ENCODE results near the gene UBE2C.

Gene UBE2C

DNA sequence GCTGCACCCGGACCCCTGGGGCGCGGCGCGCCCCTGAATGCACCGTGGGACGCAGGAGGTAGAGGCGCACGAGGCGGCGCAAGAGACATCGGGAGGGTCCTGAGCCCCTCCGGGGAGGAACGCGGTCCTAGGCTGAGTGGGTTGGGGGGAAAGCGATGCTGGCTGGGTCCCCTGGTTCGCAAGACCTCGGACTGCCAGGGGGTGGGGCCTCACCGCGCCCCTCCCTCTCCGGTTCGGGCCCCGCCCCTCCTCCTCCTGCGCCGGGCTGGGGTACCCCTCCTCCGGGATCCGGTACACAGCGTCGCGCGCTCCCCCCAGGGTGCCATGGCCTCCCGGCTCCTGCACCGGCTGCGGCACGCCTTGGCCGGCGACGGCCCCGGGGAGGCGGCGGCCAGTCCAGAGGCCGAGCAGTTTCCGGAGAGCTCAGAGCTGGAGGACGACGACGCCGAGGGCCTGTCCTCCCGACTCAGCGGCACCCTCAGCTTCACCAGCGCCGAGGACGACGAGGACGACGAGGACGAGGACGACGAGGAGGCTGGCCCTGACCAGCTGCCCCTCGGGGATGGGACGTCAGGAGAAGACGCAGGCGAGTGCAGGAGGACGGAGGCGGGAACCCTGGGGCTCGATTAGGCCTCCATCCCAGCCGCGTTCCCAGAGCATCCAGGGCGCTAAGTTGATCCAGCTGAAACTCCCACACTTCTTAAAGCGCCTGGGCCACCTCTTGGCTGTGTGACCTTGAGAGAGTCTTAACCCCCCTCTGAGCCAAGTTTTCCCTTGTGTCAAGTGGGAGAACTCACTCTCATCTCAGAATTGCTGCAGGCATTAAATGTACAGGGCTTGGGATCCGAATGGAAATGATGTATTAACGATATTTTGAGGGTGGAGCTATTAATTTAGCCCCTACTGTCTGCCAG, 21.7 kb downstream of the UBE2C start:
- DNase-seq (ENCODE audit: low read depth), result no peak

- no peak for DNase-seq (ENCODE audit: low read depth)
These were observed 22.3 kb downstream of the UBE2C start for GRCh38 chr20:45834797-45835161.

DNA sequence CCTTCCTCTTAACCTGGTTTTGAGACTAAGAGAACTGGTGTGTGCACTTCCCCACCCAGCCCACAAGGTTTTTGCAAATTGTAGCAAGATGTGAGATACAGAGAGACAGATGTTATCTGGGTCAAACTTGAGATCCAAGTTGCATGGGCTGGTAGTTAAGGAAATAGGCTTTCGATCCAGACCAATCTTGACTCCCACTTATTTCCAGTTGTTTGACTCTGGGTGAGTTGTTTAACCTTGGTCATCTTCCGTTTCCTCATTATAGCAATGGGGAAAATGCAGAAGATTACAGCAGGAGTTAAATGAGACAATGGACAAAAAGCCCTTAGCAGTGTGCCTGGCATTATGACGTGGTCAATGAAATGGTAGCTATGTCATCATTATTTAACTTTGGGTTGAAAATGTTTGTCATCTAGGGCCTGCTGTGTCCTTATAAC, 22.9 kb downstream of the UBE2C start:
- no peak for DNase-seq (ENCODE audit: low read depth)

- no peak for DNase-seq (ENCODE audit: low read depth)
These were observed 23.4 kb downstream of the UBE2C start for GRCh38 chr20:45835825-45836224.

DNA sequence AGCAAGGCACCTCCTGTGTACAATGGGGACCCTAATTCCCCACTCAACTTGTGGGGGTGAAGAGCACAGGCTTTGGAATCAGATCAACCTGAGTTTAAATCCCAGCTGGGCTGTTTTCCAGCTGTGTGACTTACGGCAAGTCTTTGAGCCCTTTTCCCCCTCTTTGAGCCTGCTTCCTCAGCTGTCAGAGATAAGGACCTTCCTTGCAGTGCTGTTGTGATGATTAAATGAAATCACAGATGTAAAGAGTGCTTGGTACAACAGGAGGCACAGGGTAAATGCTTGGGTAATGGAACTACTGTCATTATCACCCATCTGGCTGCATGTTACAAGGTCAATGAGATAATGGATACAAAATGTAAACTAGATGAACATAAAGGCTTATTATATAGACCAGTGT, 24.4 kb downstream of the UBE2C start:
- no peak for DNase-seq (ENCODE audit: low read depth)

- DNase-seq (ENCODE audit: low read depth), result no peak
These were observed 28.3 kb downstream of the UBE2C start for GRCh38 chr20:45840700-45841198.

DNA sequence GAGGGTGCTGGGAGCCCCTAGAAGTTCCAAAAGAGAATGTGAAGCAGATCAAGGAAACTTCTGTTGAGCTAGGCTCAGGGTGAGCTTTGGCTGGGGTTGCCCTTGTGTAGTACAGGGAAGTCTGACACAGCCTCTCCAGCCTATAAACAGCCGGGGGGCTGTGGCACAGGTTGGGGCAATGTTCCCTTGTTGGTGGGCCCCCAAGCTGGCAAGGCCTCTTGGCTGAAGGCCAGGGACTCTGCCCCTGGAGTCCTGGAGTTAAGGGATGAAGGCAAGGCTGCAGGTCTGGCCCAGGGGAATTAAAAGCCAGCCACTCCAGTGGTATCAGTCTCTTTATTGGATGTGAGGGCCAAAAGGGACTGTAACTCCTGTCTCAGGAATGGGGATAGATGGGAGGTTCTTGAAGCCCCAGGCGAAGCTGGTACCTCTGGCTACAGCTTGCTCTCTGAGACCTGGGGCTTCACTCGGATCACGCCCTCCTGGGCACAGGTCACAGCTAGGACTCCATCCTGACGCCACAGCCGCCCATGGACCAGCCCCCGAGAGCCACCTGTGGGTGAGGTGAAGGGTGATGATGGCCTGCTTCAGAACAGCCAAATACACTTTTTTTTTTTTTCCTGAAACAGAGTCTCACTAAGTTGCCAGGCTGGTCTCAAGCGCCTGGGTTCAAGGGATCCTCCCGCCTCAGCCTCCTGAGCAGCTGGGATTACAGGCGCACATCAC, 29.1 kb downstream of the UBE2C start:
- no peak for DNase-seq (ENCODE audit: low read depth)

DNA sequence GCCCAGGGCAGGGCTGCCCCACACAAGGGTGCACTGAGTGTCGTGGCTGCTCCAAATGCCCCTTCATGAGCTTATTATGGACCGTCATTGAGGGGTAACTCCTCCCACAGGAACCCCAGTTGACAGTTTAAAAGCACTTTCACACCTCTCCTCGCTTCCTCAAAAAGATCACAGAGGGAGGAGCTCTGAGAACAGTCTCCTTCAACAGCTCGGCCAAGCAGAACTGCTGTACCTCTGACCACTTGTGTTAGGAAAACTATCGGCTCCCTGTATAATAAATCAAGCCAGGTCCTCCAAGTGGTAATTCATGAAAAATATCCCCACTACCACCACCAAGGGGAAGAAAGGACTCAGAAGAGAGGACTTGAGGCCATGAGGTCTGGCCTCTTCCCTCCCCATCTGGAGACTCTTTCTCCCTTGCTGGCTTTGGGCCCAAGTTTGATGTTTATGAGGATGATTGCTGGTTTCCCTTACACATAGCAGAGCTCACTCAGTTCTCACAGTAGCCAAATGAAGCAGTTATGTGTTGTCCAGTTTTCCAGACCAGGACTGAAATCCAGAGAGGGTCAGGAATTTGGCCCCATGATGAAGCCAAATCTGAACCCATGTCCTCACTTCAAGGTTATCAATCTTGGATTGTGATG, 29.8 kb downstream of the UBE2C start:
- no peak for DNase-seq (ENCODE audit: low read depth)

DNA sequence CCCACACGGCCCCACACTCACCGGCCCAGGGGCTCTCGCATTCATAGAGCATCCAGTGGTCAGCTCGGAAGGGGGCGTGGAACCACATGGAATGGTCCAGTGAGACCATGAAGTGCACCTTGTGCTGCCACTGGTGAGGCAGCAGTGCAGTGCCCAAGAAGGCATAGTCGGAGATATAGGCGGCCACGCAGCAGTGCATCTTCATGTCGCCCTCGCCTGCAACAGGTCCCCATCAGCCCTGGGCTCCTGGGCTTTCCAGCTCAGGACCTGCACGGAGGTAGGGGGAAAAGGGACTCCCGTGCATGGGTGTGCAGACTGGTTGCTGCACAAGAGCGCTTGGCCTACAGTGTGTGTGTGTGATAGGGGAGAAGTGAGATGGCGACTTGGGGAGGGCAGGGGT, 31.1 kb downstream of the UBE2C start:
- DNase-seq (ENCODE audit: low read depth), result no peak

GRCh38 chr20:45845452-45845851, 33.0 kb downstream of the UBE2C start:
- DNase-seq (ENCODE audit: low read depth), result no peak

DNA sequence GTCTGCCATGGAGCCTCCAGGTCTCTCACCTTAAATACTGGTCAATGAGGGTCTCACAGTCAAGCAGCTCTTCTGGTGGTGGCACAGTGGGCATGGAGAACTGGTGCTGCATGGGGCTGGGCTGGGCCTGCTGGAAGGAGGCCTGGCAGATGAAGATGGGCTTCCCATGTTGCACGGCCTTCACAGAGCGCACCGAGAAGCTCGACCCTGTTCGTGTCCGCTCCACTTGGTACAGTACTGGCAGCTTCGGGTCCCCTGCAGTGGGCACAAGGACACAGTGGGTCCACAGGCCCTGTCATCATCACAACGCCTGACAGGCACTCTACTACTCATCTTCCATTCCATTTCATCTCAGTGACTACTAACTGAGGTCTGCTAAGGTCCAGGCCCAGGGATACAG, 36.0 kb downstream of the UBE2C start:
- DNase-seq (ENCODE audit: low read depth), result no peak

- DNase-seq (ENCODE audit: low read depth), result no peak
These were observed 36.6 kb downstream of the UBE2C start for GRCh38 chr20:45848969-45849582.

DNA sequence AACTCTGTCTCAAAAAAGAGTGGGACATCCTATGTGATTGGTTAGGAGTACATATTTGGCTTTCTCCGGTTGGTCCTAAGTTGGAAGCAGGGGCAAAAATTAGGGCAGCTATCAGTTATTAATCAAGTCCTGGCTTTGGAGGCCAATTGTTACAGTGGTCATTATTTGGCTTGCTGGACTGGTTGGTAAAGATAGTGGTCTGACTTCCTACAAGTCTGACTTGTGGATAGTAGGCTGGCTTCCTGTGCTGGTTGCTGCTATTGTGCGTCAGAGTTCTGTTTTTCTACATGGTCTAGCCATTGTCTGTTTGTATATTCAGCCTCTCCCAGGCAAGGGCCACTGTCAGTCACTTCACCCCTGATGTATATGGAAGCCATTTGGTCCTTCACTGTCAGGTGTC, 37.8 kb downstream of the UBE2C start:
- DNase-seq (ENCODE audit: low read depth), result no peak

DNA sequence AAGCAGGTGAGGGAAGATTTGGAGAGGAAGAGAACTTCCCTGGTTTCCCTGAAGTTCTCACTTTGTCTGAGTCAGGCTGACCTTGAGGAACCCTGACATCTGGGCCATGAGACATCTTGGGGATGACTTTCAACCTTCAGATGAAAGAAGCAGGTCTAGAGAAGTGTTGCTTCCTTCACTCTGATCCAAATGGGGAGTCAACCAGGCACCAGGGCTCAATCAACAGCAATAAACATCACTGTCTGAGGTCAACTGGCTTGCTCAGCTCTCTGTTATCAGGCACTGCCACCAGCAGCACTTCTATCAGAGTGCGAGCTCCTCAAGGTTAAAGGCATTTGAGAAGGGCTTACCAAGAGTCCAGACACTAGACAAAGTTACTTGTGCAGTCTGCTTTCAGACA, 38.5 kb downstream of the UBE2C start:
- DNase-seq (ENCODE audit: low read depth), result no peak

- no peak for DNase-seq (ENCODE audit: low read depth)
These were observed 39.1 kb downstream of the UBE2C start for GRCh38 chr20:45851501-45851900.

- DNase-seq (ENCODE audit: low read depth), result no peak
These were observed 39.9 kb downstream of the UBE2C start for GRCh38 chr20:45852326-45852725.

- no peak for DNase-seq (ENCODE audit: low read depth)
These were observed 41.0 kb downstream of the UBE2C start for GRCh38 chr20:45853484-45853883.

GRCh38 chr20:45857114-45857881, 44.9 kb downstream of the UBE2C start, which contains the start of the genes ACOT8 and ZSWIM3:
Gene ACOT8 (minus strand): TSS chr20:45857392. CDS start chr20:45857315, 77 bp downstream.
Gene ZSWIM3 (plus strand): TSS chr20:45857614. CDS start chr20:45857826, 212 bp downstream.
- peak; percentile 81 for DNase-seq (ENCODE audit: low read depth)

DNA sequence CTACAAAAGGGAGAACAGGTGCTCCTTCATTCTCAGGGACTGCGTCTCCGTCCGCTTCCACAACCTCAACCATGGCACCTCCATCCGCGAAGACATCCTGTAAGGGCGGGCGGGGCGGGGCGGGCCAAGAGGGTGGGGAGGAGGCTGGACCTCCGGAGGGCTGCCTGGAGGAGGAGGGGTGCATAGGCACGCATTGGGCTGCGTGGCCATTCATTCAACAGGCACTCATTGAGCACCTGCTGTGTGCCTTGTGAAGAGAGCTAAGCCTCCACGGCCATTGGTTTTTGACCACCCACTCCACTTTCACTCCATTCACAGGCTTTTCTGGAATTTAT, 45.4 kb downstream of the UBE2C start:
- no peak for DNase-seq (ENCODE audit: low read depth)

GRCh38 chr20:45859916-45860315, 47.5 kb downstream of the UBE2C start:
- no peak for DNase-seq (ENCODE audit: low read depth)

- no peak for DNase-seq (ENCODE audit: low read depth)
These were observed 48.2 kb downstream of the UBE2C start for GRCh38 chr20:45860560-45861220.
